A673 (cell line): ENCODE results near the gene TMEM179.

Experiments
- EZH2 ChIP-seq: fragments of 200-600 bp; sonication (generic); IDR thresholded peaks from 2 replicates; pipeline ENCODE4 v1.6.1; 2017; ENCODE audit warnings: borderline replicate concordance, low read depth, mild to moderate bottlenecking, mixed read lengths, antibody characterized with exemption, low read length; ENCODE audit not compliant: poor library complexity, severe bottlenecking
- TF ChIP-seq, protein P1 (sequence below): fragments of 300-800, 200-600 bp; sonication (generic); conservative IDR thresholded peaks from 2 replicates; pipeline ENCODE4 v1.5.1; 2017; ENCODE audit warnings: low read depth, mild to moderate bottlenecking, antibody characterized with exemption, low read length, moderate library complexity, mixed read lengths

DNA sequence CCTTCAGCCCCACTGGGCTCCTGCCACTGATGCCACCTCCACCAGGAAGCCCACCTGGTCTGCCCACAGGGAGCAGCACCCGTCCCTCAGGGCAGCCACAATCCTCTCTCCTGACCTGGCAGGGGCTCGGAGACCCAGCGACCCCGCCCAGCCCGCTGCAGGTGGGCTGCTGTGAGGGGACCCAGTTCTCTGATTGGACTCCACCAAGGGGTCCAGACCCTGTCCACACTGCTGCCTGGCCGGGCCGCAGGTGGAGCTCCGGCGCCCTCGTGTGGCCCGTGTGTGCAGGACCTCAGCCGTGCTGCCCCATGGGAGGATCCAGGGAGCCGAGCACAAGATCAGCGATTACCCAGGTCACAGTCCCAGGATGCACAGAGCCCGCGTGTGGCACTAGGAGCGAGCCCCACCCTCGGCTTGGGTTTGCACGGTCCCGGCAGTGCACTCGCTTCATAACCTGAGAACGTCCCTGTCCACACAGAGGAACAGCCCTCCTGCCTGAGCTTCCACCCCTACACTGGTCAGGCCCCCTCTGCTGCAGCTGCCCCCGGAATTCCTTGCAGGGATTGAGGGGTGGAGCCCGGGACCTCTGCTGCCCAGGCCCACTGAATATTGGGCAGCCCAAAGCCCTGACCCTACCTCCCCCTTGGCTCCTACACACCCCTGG lies 35.4 kb upstream of the TMEM179 start:
- TF ChIP-seq EZH2, result no peak
- TF ChIP-seq, protein P1, sequence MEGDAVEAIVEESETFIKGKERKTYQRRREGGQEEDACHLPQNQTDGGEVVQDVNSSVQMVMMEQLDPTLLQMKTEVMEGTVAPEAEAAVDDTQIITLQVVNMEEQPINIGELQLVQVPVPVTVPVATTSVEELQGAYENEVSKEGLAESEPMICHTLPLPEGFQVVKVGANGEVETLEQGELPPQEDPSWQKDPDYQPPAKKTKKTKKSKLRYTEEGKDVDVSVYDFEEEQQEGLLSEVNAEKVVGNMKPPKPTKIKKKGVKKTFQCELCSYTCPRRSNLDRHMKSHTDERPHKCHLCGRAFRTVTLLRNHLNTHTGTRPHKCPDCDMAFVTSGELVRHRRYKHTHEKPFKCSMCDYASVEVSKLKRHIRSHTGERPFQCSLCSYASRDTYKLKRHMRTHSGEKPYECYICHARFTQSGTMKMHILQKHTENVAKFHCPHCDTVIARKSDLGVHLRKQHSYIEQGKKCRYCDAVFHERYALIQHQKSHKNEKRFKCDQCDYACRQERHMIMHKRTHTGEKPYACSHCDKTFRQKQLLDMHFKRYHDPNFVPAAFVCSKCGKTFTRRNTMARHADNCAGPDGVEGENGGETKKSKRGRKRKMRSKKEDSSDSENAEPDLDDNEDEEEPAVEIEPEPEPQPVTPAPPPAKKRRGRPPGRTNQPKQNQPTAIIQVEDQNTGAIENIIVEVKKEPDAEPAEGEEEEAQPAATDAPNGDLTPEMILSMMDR, result peak; percentile 98
